Heart left ventricle (tissue), 13 donors: ENCODE data around the gene USP32.
"Not testable (repeated sequence)": the region's sequence is repeated elsewhere in the genome, so short reads cannot be mapped to it uniquely, and the experiment has no call there.

ENCODE experiments used
- POLR2A ChIP-seq, 2 donors: fragments of 450-650 bp; IDR thresholded peaks; one replicate each; pipeline ENCODE4 v1.6.1; 2017; ENCODE audit warnings: antibody characterized with exemption in 2 of 2, mild to moderate bottlenecking in 2 of 2, moderate library complexity in 2 of 2
- TF ChIP-seq, protein P1 (sequence below), 12 donors: fragments of 200-600 bp; sonication (generic) in 4 of 12; IDR thresholded peaks; one replicate each; pipeline versions ENCODE4 v1.5.0 to v1.8.0; 2018 to 2022; ENCODE audit warnings: antibody characterized with exemption in 12 of 12, mild to moderate bottlenecking in 5 of 12
- donor health status: ischemic (EF 13 %, LVEDD 7.1; RV severe dilation, severe dysfunction).
- donor health status: DM: no; HTN: yes; CAD: no.
- donor health status: DM: no; HTN: no; CAD: no.
- donor health status: ischemic (EF 25% LVEDD 6.9; RV normal size, moderate dysfunction).
- donor health status: ischemic (EF 25% LVEDD 5.7; RV mildly dilated, moderate dysfunction).
- donor health status: ischemic (EF 35%, LVEDD 5.7; RV mildly dilated, moderate dysfunction).
- donor health status: nonischemic (EF 11% LVEDD 7.7; RV severe dilation, severe dysfunction).
- donor health status: DM: yes; HTN: yes; CAD: no.
- donor health status: PGD.
- donor health status: ischemic (EF 29% LVEDD 5.4; RV normal size, mild dysfunction).
- donor health status: nonischemic (EF 23%, LVEDD 6.1; RV moderate dilation, normal function).

DNA sequence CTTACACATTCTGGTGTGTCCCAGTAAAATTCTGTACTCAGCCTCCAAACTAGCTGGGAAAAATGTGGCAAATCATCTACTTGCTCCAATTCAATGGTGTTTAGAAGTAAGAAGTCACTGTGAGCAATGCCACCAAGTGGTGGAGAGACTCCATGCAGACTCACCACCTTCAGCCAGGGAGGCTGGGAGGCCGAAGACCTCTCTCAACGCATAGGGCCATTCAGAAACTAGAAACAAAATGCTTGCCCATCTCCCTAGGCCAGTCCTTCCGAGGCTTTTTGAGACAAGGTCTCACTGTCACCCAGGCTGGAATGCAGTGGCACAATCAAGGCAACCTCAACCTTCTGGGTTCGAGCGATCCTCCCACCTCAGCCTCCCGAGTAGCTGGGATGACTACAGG lies 217.2 kb downstream of the USP32 start:
- TF ChIP-seq, protein P1, sequence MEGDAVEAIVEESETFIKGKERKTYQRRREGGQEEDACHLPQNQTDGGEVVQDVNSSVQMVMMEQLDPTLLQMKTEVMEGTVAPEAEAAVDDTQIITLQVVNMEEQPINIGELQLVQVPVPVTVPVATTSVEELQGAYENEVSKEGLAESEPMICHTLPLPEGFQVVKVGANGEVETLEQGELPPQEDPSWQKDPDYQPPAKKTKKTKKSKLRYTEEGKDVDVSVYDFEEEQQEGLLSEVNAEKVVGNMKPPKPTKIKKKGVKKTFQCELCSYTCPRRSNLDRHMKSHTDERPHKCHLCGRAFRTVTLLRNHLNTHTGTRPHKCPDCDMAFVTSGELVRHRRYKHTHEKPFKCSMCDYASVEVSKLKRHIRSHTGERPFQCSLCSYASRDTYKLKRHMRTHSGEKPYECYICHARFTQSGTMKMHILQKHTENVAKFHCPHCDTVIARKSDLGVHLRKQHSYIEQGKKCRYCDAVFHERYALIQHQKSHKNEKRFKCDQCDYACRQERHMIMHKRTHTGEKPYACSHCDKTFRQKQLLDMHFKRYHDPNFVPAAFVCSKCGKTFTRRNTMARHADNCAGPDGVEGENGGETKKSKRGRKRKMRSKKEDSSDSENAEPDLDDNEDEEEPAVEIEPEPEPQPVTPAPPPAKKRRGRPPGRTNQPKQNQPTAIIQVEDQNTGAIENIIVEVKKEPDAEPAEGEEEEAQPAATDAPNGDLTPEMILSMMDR (IDR thresholded peaks at IDR 0.05) = peak; percentile 19 to 59 (median 42)
- TF ChIP-seq POLR2A (IDR thresholded peaks at IDR 0.05) = not testable (repeated sequence)
